ENCODE data around the gene OXGR1.

- TF ChIP-seq CTCF (IDR thresholded peaks at IDR 0.05; ENCODE audit: low read length), result no peak
- TF ChIP-seq EZH2 (IDR thresholded peaks at IDR 0.05; ENCODE audit: borderline replicate concordance, low read length), result no peak
Observed at GRCh38 chr13:97001636-97002035, 7.4 kb upstream of the OXGR1 start.
